Stimulated activated CD8-positive, alpha-beta memory T cell treated with anti-CD3 and anti-CD28 coated beads, Interleukin-4, amount 100 ng/mL, for 24 hours (primary cell): ENCODE measurements around the gene HPCA.
"Not testable (repeated sequence)": the region's sequence is repeated elsewhere in the genome, so short reads cannot be mapped to it uniquely, and the experiment has no call there.

Source experiments
- DNase-seq: peaks from one replicate; pipeline ENCODE4 v3.0.0-alpha.2; 2020; ENCODE audit warnings: low read depth

The HPCA gene

DNA sequence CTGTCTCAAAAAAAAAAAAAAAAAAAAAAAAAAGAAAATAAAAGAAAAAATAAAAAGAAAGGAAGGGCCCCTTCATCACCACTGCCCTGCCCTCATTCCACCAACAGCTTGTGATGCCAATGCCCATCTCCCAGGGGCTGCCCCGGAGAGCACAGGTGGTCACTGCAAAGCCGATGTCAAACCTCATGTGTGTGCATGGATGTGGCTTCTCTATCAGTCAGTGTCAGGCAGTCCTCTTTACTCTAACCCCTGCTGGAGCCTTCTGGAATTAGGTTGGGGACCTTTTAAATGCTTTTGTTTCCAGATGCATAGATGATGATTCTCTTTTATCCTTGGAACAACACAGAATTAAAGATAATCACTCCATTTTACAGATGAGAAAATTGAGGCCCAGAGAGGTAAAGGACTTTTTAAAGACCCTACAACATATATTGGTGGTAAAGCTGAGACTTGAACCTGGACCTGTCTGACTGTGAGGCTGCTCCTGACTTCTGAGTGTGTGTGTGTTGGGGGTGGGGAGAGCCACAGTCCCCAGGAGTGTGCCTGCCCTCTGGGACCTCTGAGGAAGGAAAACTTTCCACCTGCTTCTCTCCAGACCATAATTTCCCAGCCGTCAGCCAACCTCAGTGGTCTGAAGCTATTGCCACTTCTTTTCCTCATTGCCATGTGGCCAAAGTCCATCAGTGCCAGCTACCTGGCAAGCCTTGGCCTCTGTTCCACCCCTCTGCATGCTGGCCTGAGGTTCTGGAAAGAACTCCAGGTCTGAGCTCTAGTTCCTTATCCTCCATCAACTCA lies 17.9 kb downstream of the HPCA start:
- DNase-seq: no peak

- no peak for DNase-seq
Observed at GRCh38 chr1:32904797-32905196, 18.5 kb downstream of the HPCA start.

DNA sequence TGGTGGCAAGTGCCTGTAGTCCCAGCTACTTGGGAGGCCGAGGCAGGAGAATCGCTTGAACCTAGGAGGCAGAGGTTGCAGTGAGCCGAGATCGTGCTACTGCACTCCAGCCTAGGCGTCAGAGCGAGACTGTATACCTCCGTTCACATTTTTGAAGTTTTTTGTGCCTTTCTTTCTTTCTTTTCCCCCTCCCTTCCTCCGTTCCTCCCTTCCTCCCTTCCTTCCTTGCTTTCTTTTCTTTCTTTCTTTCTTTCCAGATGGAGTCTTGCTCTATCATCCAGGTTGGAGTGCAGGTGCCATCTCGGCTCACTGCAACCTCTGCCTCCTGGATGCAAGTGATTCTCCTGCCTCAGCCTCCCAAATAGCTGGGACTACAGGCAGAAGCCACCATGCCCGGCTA lies 19.3 kb downstream of the HPCA start:
- DNase-seq: not testable (repeated sequence)

- no peak for DNase-seq
Observed at GRCh38 chr1:32906654-32907053, 20.4 kb downstream of the HPCA start.

- no peak for DNase-seq
Observed at GRCh38 chr1:32907435-32907834, 21.1 kb downstream of the HPCA start.

GRCh38 chr1:32910319-32910718 lies 24.0 kb downstream of the HPCA start:
- DNase-seq: no peak

DNA sequence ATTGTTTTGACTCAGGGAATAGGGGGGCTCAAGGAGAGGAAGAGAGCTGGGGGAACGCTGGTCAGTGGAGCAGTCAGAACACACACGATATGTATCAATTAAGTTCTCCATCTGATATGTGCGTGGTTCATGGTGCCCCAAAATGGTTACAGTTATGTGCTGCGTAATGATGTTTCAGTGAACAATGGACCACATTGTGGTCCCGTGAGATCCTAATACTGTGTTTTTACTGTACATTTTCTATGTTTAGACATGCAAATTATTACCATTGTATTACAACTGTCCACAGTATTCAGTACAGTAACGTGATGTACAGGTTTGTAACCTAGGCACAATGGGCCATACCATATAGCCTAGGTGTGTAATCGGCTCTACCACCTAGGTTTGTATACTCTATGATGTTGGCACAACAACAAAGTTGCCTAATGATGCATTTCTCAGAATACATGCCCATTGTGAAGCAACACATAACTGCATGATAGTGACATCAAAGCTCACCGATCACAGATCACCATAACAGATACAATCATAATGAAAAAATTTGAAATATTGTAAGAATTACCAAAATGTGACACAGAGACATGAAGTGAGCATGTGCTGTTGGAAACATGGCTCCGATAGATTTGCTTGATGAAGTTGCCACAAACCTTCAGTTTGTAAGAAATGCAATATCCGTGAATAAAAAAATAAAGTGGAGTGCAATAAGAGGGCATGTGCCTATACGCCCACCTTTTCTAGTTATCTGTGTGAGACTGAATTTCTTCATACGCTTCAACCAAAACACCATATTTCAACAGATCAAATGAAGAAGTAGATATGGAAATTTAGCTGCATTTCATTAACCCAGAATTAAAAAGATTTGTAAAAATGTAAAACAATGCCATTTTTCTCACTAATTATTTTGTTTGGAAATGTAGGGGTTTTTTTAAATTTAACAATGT lies 29.7 kb downstream of the HPCA start:
- no peak for DNase-seq

DNA sequence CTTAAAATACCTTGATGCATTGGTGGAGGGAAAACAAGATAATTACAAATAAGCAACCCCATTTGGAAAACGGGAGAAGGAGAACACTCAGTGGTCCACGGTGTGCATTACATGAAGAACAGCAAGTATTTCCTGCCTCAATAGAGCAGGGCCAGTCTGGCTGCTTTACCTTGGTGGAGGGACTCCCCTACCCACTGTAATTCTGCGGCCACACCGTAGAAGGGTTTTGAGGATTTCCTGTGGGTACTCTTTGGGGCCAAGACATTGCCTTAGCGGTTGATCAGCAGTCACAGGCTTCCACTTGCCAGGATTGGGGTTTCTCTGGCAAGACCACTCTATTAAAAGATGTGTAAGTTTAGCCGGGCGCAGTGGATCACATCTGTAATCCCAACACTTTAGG lies 31.2 kb downstream of the HPCA start:
- DNase-seq: no peak

- no peak for DNase-seq
Observed at GRCh38 chr1:32918179-32918578, 31.9 kb downstream of the HPCA start.

DNA sequence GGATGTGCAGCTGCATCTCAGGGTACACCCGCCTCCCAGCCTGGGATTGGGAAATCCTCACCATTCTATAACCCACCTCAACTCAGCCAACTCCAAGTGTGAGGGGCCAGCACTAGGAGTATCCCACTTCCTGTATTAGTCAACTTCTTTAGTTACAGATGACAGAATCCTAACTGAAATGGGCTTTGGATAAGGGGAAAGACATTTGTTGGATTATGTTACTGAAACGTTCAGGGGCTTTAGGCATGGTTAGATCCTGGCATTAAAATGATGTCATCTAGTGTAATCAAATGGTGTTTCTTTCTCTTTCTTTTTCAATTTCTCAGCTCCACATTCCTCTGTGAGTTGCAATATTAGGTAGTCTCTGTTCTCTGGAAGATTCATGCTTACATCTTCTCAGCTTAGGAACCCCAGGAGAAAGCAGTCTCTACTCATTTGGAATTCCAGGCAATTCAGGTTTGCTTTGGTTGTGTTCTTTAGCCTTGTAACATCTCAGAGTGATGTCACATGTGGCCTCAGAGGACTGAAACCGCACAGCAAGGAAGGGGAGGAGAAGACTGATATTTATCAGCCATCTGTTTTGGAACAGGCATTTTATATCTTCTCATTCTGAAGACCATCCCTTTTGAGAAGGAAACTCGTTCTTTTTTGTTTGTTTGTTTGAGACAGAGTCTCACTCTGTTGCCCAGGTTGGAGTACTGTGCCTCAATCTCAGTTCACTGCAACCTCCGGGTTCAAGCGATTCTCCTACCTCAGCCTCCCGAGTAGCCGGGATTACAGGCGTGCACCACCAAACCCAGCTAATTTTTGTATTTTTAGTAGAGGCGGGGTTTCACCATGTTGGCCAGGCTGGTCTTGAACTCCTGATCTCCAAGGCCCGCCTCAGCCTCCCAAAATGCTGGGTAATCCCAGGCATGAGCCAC lies 33.8 kb downstream of the HPCA start:
- DNase-seq: no peak

DNA sequence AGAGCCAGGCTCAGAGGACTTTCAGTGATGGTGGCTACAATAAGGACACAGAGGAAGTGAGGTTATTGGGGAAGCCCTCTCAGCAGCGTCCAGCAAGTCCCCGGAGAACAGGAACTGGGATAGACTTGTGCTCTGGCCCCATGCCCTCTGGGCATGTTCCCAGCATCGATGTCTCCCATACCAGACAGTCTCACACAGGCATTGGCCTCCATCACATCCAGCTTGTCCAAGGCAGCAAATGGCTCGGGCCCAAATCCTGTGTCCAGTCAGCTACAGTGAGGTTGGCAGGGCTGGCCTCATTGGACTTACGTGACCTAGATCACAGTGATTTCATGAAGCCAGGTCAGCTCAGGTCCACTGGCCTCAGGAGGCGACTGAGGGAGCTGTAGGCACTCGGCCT lies 34.5 kb downstream of the HPCA start:
- no peak for DNase-seq

DNA sequence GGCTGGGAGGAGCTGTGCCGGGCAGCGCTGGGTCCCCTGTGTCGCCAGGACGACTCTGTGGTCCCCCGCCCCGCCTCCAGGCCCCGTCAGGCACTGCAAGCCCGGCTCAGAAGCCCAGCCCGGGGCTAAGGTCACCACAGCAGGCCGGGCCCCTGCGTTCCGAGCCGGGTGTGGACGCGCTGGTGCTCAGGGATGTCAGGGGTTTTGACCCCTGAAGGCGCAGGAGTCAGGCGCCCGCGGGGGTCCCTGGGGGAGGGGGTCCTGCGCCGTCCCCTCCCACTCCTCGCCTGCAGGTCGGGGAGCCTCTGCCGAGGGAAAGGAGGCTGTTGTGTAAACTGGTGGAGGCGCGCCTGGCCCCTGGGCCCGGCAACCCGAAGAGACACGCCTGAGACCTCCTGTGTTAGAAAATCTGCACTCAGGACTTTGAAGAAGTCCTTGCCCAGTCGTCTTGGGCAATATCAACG lies 38.6 kb downstream of the HPCA start:
- DNase-seq: no peak

DNA sequence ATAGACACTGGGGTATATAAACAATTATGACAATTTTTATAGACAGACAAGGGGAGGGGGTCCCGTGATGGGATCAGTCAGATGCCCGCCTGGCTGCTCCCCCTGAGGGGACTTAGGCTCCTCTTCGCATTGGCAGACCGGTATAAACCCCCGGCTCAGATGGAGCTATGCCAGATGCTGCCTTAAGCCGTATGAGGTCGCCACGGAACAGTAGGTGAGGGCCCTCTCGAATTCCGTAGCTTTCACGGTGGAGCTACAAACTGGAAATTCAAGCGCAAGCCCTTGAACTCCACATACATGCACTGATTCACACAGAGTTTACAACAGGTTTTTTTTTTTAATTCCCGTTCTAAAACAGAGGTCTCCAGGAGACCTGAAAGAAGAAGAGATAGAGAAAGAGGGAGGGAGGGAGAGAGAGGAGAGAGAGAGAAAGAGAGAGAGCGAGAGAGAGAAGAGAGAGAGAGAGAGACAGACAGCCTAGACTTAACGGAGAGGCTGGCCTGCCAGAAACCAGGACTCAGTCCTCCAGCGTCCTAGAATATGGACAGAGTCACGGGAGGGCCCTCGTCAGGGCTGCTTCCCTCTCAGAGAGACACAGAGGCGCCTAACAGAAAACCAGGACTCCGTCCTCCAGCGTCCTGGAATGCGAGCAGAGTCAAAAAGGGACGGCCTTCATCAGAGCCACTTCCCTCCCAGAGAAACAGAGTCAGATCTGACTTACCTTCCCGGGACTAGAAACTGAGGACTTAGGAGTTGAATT lies 39.3 kb downstream of the HPCA start:
- no peak for DNase-seq

DNA sequence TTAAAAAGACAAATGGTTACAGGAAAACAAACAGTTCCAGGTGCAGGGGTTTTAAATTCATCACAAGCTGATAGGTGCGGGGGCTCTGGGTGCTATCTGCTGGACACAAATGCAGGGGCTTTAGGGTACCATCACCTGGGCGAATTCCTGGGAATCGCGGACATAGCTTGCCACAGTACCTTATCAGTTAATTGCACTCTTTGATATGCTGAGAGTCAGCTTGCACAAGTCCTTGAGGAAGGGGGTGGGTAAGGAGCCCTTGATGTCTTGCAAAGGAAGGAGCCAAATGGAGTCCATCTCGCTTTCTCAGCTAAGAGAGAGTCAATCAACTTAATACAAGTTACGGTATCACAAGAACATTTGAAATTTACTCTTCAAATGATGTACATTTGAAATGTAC lies 40.3 kb downstream of the HPCA start:
- no peak for DNase-seq

GRCh38 chr1:32927441-32927840 lies 41.1 kb downstream of the HPCA start:
- no peak for DNase-seq

GRCh38 chr1:32928285-32928684 lies 42.0 kb downstream of the HPCA start:
- no peak for DNase-seq

DNA sequence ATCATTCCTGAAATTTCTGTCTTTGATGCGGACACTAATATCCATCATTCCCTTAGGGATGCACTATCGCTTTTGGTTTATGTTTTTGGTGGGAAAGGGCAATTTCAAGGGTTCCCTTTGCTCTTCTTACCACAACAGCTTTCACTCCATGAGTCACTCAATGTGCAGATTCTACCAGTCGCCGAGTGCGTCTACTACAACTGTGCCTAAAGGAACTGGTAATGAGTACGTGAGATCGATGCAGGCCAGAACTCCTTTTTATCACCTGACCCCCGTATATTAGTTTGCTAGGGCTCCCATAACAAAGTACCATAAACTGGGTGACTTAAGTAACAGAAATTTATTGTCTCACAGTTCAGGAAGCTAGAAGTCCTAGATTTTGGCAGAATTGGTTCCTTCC lies 42.4 kb downstream of the HPCA start:
- no peak for DNase-seq

- no peak for DNase-seq
Observed at GRCh38 chr1:32929366-32929765, 43.1 kb downstream of the HPCA start.

GRCh38 chr1:32931760-32932159 lies 45.5 kb downstream of the HPCA start:
- no peak for DNase-seq

- DNase-seq: no peak
Observed at GRCh38 chr1:32933742-32934322, 47.5 kb downstream of the HPCA start.

GRCh38 chr1:32934535-32934934 lies 48.2 kb downstream of the HPCA start:
- DNase-seq: no peak
